ENCODE data around the gene TPRA1. TPM values are rescaled to one million over a fixed set of nuclear protein-coding genes. Genes with fewer than 3 reads are reported as not detected.

TPRA1 gene
- total RNA-seq, 1 experiment from 2014 or later = 36.9 TPM

DNA sequence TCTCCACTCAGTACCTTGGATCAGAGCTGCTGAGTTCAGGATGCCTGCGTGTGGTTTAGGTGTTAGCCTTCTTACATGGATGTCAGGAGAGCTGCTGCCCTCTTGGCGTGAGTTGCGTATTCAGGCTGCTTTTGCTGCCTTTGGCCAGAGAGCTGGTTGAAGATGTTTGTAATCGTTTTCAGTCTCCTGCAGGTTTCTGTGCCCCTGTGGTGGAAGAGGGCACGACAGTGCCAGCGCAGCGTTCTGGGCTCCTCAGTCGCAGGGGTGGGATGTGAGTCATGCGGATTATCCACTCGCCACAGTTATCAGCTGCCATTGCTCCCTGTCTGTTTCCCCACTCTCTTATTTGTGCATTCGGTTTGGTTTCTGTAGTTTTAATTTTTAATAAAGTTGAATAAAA lies 31.5 kb upstream of the TPRA1 start:
- H3K27me3 ChIP-seq (ENCODE audit: low read length) = no peaks in the 10 kb centered on the region
- no peak overlapping the region for H3K4me2 ChIP-seq (ENCODE audit: low read depth, low read length, poor library complexity, severe bottlenecking)
- no peak overlapping the region for H3K4me3 ChIP-seq (ENCODE audit: low read length)
- H2AFZ ChIP-seq (ENCODE audit: low read length) = no peak overlapping the region
- no peaks in the 10 kb centered on the region for H3K79me2 ChIP-seq (ENCODE audit: low read length)
- no peak overlapping the region for H3K9ac ChIP-seq (ENCODE audit: low read length)
- H3K9me3 ChIP-seq (ENCODE audit: low read length) = no peaks in the 10 kb centered on the region
- H3K27ac ChIP-seq (ENCODE audit: low read length) = no peak overlapping the region
- no peaks in the 10 kb centered on the region for H3K9me2 ChIP-seq (replicated peaks; ENCODE audit: insufficient read depth, low read length)
- peaks cover 27% of the 10 kb centered on the region for H3K36me3 ChIP-seq (ENCODE audit: insufficient read depth, low read length)
- H3K4me1 ChIP-seq (ENCODE audit: low read length) = peaks cover 14% of the 10 kb centered on the region
- H4K20me1 ChIP-seq (ENCODE audit: insufficient read depth, low read depth, low read length) = 0 out of 2 replicates have a peak, but pooled peaks cover 4% of the 10 kb centered on the region
- DNase-seq = no peak

DNA sequence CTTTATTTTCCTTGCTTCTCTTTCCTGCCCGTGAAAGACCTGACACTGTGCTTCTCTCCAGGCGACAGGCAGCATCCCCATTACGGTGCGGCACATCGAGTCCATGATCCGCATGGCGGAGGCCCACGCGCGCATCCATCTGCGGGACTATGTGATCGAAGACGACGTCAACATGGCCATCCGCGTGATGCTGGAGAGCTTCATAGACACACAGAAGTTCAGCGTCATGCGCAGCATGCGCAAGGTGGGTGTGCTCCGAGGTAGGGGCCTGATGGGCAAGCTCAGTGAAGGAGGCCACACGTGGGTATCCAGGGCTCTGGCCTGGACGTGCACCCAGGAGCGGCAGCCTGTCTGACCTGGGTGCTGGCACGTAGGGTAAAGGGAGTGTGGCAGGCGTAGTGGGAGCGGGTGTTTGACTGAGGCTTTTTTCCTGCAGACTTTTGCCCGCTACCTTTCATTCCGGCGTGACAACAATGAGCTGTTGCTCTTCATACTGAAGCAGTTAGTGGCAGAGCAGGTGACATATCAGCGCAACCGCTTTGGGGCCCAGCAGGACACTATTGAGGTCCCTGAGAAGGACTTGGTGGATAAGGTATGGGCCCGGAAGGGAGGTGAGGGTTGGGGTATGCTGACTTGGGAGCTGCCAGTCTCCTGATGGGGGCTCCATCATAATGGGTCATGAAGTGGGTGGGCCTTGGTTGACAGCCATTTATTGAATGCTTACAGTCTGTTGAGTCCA lies 30.3 kb upstream of the TPRA1 start:
- H3K36me3 ChIP-seq (ENCODE audit: insufficient read depth, low read length) = peaks cover 38% of the 10 kb centered on the region
- H3K27me3 ChIP-seq (ENCODE audit: low read length) = no peaks in the 10 kb centered on the region

DNA sequence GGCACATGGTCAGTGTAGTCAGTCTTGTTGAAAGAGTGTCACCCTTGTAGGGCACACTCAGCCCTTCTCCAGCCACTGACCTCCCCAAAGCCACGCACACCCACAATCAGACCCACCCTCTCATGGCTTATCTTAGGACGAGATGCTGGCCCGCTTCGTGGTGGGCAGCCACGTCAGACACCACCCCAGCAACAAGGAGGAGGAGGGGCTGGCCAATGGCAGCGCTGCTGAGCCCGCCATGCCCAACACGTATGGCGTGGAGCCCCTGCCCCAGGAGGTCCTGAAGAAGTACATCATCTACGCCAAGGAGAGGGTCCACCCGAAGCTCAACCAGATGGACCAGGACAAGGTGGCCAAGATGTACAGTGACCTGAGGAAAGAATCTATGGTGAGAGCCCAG lies 28.4 kb upstream of the TPRA1 start:
- H3K4me3 ChIP-seq (ENCODE audit: low read length) = no peak overlapping the region
- H3K4me2 ChIP-seq (ENCODE audit: low read depth, low read length, poor library complexity, severe bottlenecking) = no peak overlapping the region
- no peak for DNase-seq
- H3K36me3 ChIP-seq (ENCODE audit: insufficient read depth, low read length) = peaks cover 52% of the 10 kb centered on the region
- H3K4me1 ChIP-seq (ENCODE audit: low read length) = no peaks in the 10 kb centered on the region
- H3K27me3 ChIP-seq (ENCODE audit: low read length) = no peaks in the 10 kb centered on the region
- H3K9me3 ChIP-seq (ENCODE audit: low read length) = no peaks in the 10 kb centered on the region
- H3K9me2 ChIP-seq (replicated peaks; ENCODE audit: insufficient read depth, low read length) = no peaks in the 10 kb centered on the region
- no peaks in the 10 kb centered on the region for H3K79me2 ChIP-seq (ENCODE audit: low read length)
- peaks cover 4% of the 10 kb centered on the region; the same call in 1 of the 2 replicates for H4K20me1 ChIP-seq (ENCODE audit: insufficient read depth, low read depth, low read length)
- H3K9ac ChIP-seq (ENCODE audit: low read length) = no peak overlapping the region
- no peak overlapping the region for H3K27ac ChIP-seq (ENCODE audit: low read length)
- no peak overlapping the region for H2AFZ ChIP-seq (ENCODE audit: low read length)

More for the DNA sequence above, 30.3 kb upstream of the TPRA1 start:
- Histone ChIP-seq H3K4me3 (ENCODE audit: low read length) (no peak overlapping the region), H3K9ac (ENCODE audit: low read length) (no peak overlapping the region), H3K4me1 (ENCODE audit: low read length) (peaks cover 4% of the 10 kb centered on the region), H3K9me2 (replicated peaks; ENCODE audit: insufficient read depth, low read length) (no peaks in the 10 kb centered on the region), H4K20me1 (ENCODE audit: insufficient read depth, low read depth, low read length) (0 out of 2 replicates have a peak, but pooled peaks cover 4% of the 10 kb centered on the region), H3K9me3 (ENCODE audit: low read length) (no peaks in the 10 kb centered on the region), H3K27ac (ENCODE audit: low read length) (no peak overlapping the region), H2AFZ (ENCODE audit: low read length) (no peak overlapping the region), H3K4me2 (ENCODE audit: low read depth, low read length, poor library complexity, severe bottlenecking) (no peak overlapping the region), H3K79me2 (ENCODE audit: low read length) (no peaks in the 10 kb centered on the region)
- DNase-seq = no peak

DNA sequence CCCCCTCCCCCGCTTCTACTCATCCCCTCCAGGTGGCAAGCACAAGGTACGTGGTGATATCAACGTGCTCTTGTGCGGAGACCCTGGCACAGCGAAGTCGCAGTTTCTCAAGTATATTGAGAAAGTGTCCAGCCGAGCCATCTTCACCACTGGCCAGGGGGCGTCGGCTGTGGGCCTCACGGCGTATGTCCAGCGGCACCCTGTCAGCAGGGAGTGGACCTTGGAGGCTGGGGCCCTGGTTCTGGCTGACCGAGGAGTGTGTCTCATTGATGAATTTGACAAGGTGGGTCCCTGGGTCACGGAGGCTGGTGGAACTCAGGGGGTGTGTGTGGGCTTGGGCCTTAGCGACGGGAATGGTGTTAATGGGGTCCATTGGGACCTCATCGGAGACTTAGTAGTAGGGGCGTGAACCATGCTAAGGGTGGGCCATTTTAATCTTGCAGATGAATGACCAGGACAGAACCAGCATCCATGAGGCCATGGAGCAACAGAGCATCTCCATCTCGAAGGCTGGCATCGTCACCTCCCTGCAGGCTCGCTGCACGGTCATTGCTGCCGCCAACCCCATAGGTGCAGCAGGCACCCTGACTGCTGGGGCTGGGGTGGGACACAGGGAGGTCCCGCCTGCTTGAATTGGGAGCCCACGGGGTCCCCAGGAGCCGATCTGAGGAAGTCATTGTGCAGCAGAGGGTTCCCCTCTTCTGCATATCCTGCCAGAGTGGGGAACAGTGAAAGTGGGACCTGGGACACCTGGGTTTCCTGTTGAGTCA lies 26.5 kb upstream of the TPRA1 start:
- no peak for DNase-seq
- peaks cover 66% of the 10 kb centered on the region for H3K36me3 ChIP-seq (ENCODE audit: insufficient read depth, low read length)
- H4K20me1 ChIP-seq (ENCODE audit: insufficient read depth, low read depth, low read length) = peaks cover 4% of the 10 kb centered on the region; the same call in 1 of the 2 replicates
- no peak overlapping the region for H2AFZ ChIP-seq (ENCODE audit: low read length)
- no peaks in the 10 kb centered on the region for H3K4me1 ChIP-seq (ENCODE audit: low read length)
- no peaks in the 10 kb centered on the region for H3K9me3 ChIP-seq (ENCODE audit: low read length)
- H3K27ac ChIP-seq (ENCODE audit: low read length) = no peak overlapping the region
- H3K9ac ChIP-seq (ENCODE audit: low read length) = no peak overlapping the region
- H3K4me3 ChIP-seq (ENCODE audit: low read length) = no peak overlapping the region
- H3K27me3 ChIP-seq (ENCODE audit: low read length) = no peaks in the 10 kb centered on the region
- no peak overlapping the region for H3K4me2 ChIP-seq (ENCODE audit: low read depth, low read length, poor library complexity, severe bottlenecking)
- no peaks in the 10 kb centered on the region for H3K9me2 ChIP-seq (replicated peaks; ENCODE audit: insufficient read depth, low read length)
- no peaks in the 10 kb centered on the region for H3K79me2 ChIP-seq (ENCODE audit: low read length)

DNA sequence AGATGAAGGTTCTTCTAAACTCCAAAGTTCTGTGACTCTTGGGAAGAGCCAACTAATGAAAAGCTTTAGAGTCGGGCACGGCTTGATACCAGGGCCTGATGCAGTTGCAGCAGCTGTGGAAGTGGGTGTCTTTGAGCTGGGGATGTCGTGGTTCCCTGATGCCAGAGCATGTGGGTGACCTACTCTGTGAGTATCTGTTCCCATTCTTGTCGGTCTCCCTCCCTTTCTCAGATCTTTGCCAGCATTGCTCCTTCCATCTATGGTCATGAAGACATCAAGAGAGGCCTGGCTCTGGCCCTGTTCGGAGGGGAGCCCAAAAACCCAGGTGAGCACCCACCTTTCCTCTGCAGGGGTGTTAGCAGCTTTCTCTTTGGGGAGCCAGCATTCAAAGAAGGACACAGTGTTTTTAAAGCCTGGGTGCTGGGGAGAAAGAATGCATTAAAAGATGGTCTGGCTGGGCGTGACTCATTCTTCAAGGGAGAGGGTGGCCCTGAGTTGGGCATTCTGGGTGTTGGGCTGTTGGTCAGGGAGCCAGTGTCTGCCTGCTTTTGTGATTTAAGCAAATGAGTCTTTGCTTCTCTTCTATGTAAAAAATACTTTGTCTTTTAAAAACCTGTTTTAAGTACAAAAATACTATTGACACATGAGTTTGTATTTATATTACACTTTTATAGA lies 25.2 kb upstream of the TPRA1 start:
- no peaks in the 10 kb centered on the region for H3K4me1 ChIP-seq (ENCODE audit: low read length)
- H3K4me3 ChIP-seq (ENCODE audit: low read length) = no peak overlapping the region
- no peak overlapping the region for H3K9ac ChIP-seq (ENCODE audit: low read length)
- H3K4me2 ChIP-seq (ENCODE audit: low read depth, low read length, poor library complexity, severe bottlenecking) = no peak overlapping the region
- H3K79me2 ChIP-seq (ENCODE audit: low read length) = 0 out of 2 replicates have a peak, but pooled peaks cover 1% of the 10 kb centered on the region
- H3K9me2 ChIP-seq (replicated peaks; ENCODE audit: insufficient read depth, low read length) = no peaks in the 10 kb centered on the region
- no peak overlapping the region for H2AFZ ChIP-seq (ENCODE audit: low read length)
- H3K27ac ChIP-seq (ENCODE audit: low read length) = no peak overlapping the region
- peaks cover 9% of the 10 kb centered on the region; the same call in 1 of the 2 replicates for H4K20me1 ChIP-seq (ENCODE audit: insufficient read depth, low read depth, low read length)
- H3K36me3 ChIP-seq (ENCODE audit: insufficient read depth, low read length) = peaks cover 65% of the 10 kb centered on the region
- H3K27me3 ChIP-seq (ENCODE audit: low read length) = no peaks in the 10 kb centered on the region
- H3K9me3 ChIP-seq (ENCODE audit: low read length) = no peaks in the 10 kb centered on the region
- no peak for DNase-seq

DNA sequence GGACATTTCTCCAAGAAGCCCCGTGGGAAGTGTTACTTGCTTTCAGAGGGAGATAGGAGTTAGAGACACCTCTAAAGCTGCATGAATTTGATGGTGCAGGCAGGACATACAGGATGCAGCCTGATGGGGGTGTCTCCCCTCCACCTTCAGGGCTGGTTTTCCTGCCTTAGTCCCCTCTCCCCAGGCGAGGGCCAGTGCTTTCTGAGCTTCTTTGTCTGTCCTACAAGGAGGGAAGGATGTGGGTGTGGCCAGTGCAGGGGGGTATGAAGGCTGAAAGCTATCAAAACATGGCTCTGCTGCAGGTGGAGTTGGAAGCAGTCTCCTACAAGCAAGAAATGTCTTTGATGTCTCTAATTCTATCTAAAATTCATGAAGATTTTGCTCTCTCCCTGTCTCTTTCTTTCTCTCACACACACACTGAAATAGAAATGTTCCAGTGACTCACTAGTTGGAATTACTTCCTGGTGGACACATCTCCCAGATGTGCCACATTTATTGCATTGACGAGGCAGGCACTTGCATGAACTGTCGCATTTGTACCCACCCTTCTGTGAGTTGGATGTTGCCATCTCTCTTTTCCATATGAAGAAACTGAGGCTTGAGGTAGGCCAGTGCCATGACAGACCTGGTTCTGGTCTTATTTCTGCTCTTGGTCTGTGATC lies 24.5 kb upstream of the TPRA1 start:
- no peak overlapping the region for H3K4me2 ChIP-seq (ENCODE audit: low read depth, low read length, poor library complexity, severe bottlenecking)
- no peaks in the 10 kb centered on the region for H3K27me3 ChIP-seq (ENCODE audit: low read length)
- no peak overlapping the region for H2AFZ ChIP-seq (ENCODE audit: low read length)
- no peak for DNase-seq
- H3K27ac ChIP-seq (ENCODE audit: low read length) = no peak overlapping the region
- H3K9ac ChIP-seq (ENCODE audit: low read length) = no peak overlapping the region
- no peaks in the 10 kb centered on the region for H3K4me1 ChIP-seq (ENCODE audit: low read length)
- no peak overlapping the region for H3K4me3 ChIP-seq (ENCODE audit: low read length)
- H4K20me1 ChIP-seq (ENCODE audit: insufficient read depth, low read depth, low read length) = peaks cover 9% of the 10 kb centered on the region; the same call in 1 of the 2 replicates
- H3K36me3 ChIP-seq (ENCODE audit: insufficient read depth, low read length) = peaks cover 65% of the 10 kb centered on the region
- no peaks in the 10 kb centered on the region for H3K9me3 ChIP-seq (ENCODE audit: low read length)
- H3K79me2 ChIP-seq (ENCODE audit: low read length) = 0 out of 2 replicates have a peak, but pooled peaks cover 4% of the 10 kb centered on the region
- no peaks in the 10 kb centered on the region for H3K9me2 ChIP-seq (replicated peaks; ENCODE audit: insufficient read depth, low read length)

DNA sequence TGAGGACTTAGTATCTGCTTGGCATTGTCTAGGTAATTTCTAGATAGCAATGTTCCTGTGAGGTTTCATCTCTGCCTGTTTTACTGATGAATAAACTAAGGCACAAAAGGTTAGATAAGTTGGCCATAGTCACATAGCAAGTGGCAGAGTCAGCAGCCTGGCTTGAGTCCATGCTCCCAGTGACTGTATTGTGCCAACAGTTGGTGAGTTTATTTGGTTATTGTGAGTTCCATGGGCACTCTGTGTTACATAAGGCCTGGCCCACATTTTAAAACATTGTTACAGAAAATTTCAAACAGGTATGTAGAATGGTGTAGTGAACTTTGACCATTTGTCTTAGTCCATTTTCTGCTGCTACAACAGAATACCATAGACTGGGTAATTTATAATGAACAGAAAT lies 22.9 kb upstream of the TPRA1 start:
- no peaks in the 10 kb centered on the region for H3K9me2 ChIP-seq (replicated peaks; ENCODE audit: insufficient read depth, low read length)
- no peaks in the 10 kb centered on the region for H3K4me1 ChIP-seq (ENCODE audit: low read length)
- H3K36me3 ChIP-seq (ENCODE audit: insufficient read depth, low read length) = peaks cover 68% of the 10 kb centered on the region
- peaks cover 9% of the 10 kb centered on the region; the same call in 1 of the 2 replicates for H4K20me1 ChIP-seq (ENCODE audit: insufficient read depth, low read depth, low read length)
- H3K27me3 ChIP-seq (ENCODE audit: low read length) = no peaks in the 10 kb centered on the region
- H2AFZ ChIP-seq (ENCODE audit: low read length) = no peak overlapping the region
- H3K27ac ChIP-seq (ENCODE audit: low read length) = no peak overlapping the region
- 0 out of 2 replicates have a peak, but pooled peaks cover 4% of the 10 kb centered on the region for H3K79me2 ChIP-seq (ENCODE audit: low read length)
- DNase-seq = no peak
- no peaks in the 10 kb centered on the region for H3K9me3 ChIP-seq (ENCODE audit: low read length)
- H3K4me3 ChIP-seq (ENCODE audit: low read length) = no peak overlapping the region
- no peak overlapping the region for H3K4me2 ChIP-seq (ENCODE audit: low read depth, low read length, poor library complexity, severe bottlenecking)
- no peak overlapping the region for H3K9ac ChIP-seq (ENCODE audit: low read length)
